GM12878 (cell line): Measurements from ENCODE around the gene PRMT2. TPM values are rescaled to one million over a fixed set of nuclear protein-coding genes. Genes with fewer than 3 reads are reported as not detected.
A peak's percentile ranks its signal among the peaks of the same experiment; 100 is the strongest.

Experiments
- BCL11A ChIP-seq: IDR thresholded peaks from 2 replicates; pipeline ENCODE4 v1.6.1; 2011; ENCODE audit warnings: low read depth, low read length
- CBX5 ChIP-seq: sonication (generic); IDR thresholded peaks from 2 replicates; pipeline ENCODE4 v1.6.1; 2016; ENCODE audit warnings: low read depth, moderate library complexity, mild to moderate bottlenecking, inconsistent platforms
- CREB1 ChIP-seq: IDR thresholded peaks from 2 replicates; pipeline ENCODE4 v1.6.1; 2012; ENCODE audit warnings: low read depth, mild to moderate bottlenecking, inconsistent platforms
- RBBP5 ChIP-seq: fragments of 200-600 bp; sonication (generic); conservative IDR thresholded peaks from 2 replicates; pipeline ENCODE4 v1.6.1; 2016
- SREBF2 ChIP-seq: IDR thresholded peaks from 2 replicates; pipeline ENCODE4 v1.6.1; 2012; ENCODE audit warnings: mild to moderate bottlenecking, low read length
- TBL1XR1 ChIP-seq: IDR thresholded peaks from 2 replicates; pipeline ENCODE4 v1.6.1; 2012; ENCODE audit warnings: low read depth, low read length, improper control_type of control experiment
- TCF12 ChIP-seq: IDR thresholded peaks from 2 replicates; pipeline ENCODE4 v1.6.1; 2011; ENCODE audit warnings: low read depth, mild to moderate bottlenecking, low read length
- TCF3 ChIP-seq: IDR thresholded peaks from 2 replicates; pipeline ENCODE4 v1.6.1; 2012; ENCODE audit warnings: low read depth, mild to moderate bottlenecking, low read length, borderline replicate concordance; ENCODE audit not compliant: insufficient read depth
- YBX1 ChIP-seq: fragments of 450-650 bp; IDR thresholded peaks from 2 replicates; pipeline ENCODE4 v1.6.1; 2016; ENCODE audit warnings: antibody characterized with exemption
- ZBED1 ChIP-seq: IDR thresholded peaks from 2 replicates; pipeline ENCODE4 v1.6.1; 2016; ENCODE audit warnings: borderline replicate concordance
- polyA plus RNA-seq, 11 experiments: library from polyadenylated mRNA; depleted of rRNA in 4 of 11; unstranded in 6 of 11; stranded (reverse) in 5 of 11; fragments of >200 nt; fragmentation: Nextera tagmentation in 4 of 11; fragmentation: Illumina TruSeq in 1 of 11; extraction: Ambion mirVana in 4 of 11; extraction: Trizol in 1 of 11; gene quantifications; 1 replicate in 1 of 11; 2 replicates in 10 of 11; pipeline versions ENCODE4 v1.2.1 to v1.2.3, GENCODE V29; 2011 to 2016; ENCODE audit warnings: inconsistent platforms in 2 of 11, missing spikeins in 2 of 11, low read depth in 1 of 11
- total RNA-seq, 4 experiments: library from RNA; depleted of rRNA in 3 of 4; stranded (reverse); fragments of >200 nt in 3 of 4; fragmentation: Illumina TruSeq in 1 of 4; extraction: Trizol in 1 of 4; gene quantifications; 2 replicates each; pipeline versions ENCODE4 v1.2.1 to v1.2.3, GENCODE V29; 2013 to 2021
- TF ChIP-seq, protein P1 (sequence below): fragments of 450-650 bp; IDR thresholded peaks from 2 replicates; pipeline ENCODE4 v1.6.1; 2017; ENCODE audit warnings: antibody characterized with exemption, mild to moderate bottlenecking, moderate library complexity
- TF ChIP-seq, protein P2 (sequence below): fragments of 450-650 bp; IDR thresholded peaks from 2 replicates; pipeline ENCODE4 v1.6.1; 2017; ENCODE audit warnings: mild to moderate bottlenecking, low read depth, inconsistent platforms; ENCODE audit not compliant: poor library complexity, severe bottlenecking
- TF ChIP-seq, protein P3 (sequence below): fragments of 150-350 bp; IDR thresholded peaks from 2 replicates; pipeline ENCODE4 v1.6.1; 2014; ENCODE audit warnings: mild to moderate bottlenecking, low read depth, low read length
- TF ChIP-seq, protein P4 (sequence below): fragments of 450-650 bp; formaldehyde crosslinking; IDR thresholded peaks from 2 replicates; pipeline ENCODE4 v1.4.0; 2020; ENCODE audit warnings: mild to moderate bottlenecking, moderate library complexity
- TF ChIP-seq, protein P5 (sequence below): fragments of 450-650 bp; conservative IDR thresholded peaks from 2 replicates; pipeline ENCODE4 v1.6.1; 2017; ENCODE audit warnings: mild to moderate bottlenecking, moderate library complexity
- TF ChIP-seq, protein P6 (sequence below): fragments of 450-650 bp; IDR thresholded peaks from 2 replicates; pipeline ENCODE4 v1.6.1; 2018; ENCODE audit warnings: borderline replicate concordance, mild to moderate bottlenecking; ENCODE audit not compliant: partially characterized antibody

PRMT2 gene
- total and polyA plus RNA-seq, 10 of the 15 experiments (the other 5 are each of a cell fraction or from before 2014, with no cell fraction given), result 16.1 to 48.6 (median 36.2) TPM

DNA sequence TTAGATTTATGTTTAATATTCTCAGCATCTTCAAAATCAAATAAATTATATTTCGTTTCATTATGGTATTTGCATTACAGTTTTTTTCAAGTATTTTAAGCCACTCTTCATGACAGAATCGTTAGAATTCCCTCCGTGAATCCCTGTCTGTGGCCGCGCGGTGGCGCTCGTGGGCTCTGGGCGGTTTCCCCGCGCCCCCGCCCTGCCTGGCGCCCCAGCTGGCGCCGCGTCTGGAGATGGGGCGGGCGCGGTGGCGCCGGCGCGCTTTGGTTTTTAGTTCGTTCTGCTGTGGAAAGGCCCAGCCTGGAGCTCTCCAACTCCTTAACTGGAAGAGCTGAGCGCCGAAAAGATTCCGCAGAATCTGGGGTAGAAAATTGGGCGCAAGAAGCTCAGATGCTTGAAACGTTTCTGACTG, 25.7 kb downstream of the PRMT2 start (continued):
- TF ChIP-seq, protein P1, sequence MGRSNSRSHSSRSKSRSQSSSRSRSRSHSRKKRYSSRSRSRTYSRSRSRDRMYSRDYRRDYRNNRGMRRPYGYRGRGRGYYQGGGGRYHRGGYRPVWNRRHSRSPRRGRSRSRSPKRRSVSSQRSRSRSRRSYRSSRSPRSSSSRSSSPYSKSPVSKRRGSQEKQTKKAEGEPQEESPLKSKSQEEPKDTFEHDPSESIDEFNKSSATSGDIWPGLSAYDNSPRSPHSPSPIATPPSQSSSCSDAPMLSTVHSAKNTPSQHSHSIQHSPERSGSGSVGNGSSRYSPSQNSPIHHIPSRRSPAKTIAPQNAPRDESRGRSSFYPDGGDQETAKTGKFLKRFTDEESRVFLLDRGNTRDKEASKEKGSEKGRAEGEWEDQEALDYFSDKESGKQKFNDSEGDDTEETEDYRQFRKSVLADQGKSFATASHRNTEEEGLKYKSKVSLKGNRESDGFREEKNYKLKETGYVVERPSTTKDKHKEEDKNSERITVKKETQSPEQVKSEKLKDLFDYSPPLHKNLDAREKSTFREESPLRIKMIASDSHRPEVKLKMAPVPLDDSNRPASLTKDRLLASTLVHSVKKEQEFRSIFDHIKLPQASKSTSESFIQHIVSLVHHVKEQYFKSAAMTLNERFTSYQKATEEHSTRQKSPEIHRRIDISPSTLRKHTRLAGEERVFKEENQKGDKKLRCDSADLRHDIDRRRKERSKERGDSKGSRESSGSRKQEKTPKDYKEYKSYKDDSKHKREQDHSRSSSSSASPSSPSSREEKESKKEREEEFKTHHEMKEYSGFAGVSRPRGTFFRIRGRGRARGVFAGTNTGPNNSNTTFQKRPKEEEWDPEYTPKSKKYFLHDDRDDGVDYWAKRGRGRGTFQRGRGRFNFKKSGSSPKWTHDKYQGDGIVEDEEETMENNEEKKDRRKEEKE, result no peak
- TF ChIP-seq SREBF2 (no peak), RBBP5 (no peak), TCF3 (peak; percentile 96), YBX1 (no peak), BCL11A (no peak), ZBED1 (no peak), TBL1XR1 (no peak), CBX5 (no peak), TCF12 (peak; percentile 79), CREB1 (no peak)
- TF ChIP-seq, protein P2, sequence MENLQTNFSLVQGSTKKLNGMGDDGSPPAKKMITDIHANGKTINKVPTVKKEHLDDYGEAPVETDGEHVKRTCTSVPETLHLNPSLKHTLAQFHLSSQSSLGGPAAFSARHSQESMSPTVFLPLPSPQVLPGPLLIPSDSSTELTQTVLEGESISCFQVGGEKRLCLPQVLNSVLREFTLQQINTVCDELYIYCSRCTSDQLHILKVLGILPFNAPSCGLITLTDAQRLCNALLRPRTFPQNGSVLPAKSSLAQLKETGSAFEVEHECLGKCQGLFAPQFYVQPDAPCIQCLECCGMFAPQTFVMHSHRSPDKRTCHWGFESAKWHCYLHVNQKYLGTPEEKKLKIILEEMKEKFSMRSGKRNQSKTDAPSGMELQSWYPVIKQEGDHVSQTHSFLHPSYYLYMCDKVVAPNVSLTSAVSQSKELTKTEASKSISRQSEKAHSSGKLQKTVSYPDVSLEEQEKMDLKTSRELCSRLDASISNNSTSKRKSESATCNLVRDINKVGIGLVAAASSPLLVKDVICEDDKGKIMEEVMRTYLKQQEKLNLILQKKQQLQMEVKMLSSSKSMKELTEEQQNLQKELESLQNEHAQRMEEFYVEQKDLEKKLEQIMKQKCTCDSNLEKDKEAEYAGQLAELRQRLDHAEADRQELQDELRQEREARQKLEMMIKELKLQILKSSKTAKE, result no peak
- TF ChIP-seq, protein P3, sequence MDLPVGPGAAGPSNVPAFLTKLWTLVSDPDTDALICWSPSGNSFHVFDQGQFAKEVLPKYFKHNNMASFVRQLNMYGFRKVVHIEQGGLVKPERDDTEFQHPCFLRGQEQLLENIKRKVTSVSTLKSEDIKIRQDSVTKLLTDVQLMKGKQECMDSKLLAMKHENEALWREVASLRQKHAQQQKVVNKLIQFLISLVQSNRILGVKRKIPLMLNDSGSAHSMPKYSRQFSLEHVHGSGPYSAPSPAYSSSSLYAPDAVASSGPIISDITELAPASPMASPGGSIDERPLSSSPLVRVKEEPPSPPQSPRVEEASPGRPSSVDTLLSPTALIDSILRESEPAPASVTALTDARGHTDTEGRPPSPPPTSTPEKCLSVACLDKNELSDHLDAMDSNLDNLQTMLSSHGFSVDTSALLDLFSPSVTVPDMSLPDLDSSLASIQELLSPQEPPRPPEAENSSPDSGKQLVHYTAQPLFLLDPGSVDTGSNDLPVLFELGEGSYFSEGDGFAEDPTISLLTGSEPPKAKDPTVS, result no peak
- TF ChIP-seq, protein P4, sequence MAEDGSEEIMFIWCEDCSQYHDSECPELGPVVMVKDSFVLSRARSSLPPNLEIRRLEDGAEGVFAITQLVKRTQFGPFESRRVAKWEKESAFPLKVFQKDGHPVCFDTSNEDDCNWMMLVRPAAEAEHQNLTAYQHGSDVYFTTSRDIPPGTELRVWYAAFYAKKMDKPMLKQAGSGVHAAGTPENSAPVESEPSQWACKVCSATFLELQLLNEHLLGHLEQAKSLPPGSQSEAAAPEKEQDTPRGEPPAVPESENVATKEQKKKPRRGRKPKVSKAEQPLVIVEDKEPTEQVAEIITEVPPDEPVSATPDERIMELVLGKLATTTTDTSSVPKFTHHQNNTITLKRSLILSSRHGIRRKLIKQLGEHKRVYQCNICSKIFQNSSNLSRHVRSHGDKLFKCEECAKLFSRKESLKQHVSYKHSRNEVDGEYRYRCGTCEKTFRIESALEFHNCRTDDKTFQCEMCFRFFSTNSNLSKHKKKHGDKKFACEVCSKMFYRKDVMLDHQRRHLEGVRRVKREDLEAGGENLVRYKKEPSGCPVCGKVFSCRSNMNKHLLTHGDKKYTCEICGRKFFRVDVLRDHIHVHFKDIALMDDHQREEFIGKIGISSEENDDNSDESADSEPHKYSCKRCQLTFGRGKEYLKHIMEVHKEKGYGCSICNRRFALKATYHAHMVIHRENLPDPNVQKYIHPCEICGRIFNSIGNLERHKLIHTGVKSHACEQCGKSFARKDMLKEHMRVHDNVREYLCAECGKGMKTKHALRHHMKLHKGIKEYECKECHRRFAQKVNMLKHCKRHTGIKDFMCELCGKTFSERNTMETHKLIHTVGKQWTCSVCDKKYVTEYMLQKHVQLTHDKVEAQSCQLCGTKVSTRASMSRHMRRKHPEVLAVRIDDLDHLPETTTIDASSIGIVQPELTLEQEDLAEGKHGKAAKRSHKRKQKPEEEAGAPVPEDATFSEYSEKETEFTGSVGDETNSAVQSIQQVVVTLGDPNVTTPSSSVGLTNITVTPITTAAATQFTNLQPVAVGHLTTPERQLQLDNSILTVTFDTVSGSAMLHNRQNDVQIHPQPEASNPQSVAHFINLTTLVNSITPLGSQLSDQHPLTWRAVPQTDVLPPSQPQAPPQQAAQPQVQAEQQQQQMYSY (CRISPR knock-in tag), result no peak
- TF ChIP-seq, protein P5, sequence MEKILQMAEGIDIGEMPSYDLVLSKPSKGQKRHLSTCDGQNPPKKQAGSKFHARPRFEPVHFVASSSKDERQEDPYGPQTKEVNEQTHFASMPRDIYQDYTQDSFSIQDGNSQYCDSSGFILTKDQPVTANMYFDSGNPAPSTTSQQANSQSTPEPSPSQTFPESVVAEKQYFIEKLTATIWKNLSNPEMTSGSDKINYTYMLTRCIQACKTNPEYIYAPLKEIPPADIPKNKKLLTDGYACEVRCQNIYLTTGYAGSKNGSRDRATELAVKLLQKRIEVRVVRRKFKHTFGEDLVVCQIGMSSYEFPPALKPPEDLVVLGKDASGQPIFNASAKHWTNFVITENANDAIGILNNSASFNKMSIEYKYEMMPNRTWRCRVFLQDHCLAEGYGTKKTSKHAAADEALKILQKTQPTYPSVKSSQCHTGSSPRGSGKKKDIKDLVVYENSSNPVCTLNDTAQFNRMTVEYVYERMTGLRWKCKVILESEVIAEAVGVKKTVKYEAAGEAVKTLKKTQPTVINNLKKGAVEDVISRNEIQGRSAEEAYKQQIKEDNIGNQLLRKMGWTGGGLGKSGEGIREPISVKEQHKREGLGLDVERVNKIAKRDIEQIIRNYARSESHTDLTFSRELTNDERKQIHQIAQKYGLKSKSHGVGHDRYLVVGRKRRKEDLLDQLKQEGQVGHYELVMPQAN, result 0 out of 2 replicates have a peak, but pooled peaks have one; percentile 25
- TF ChIP-seq, protein P6, sequence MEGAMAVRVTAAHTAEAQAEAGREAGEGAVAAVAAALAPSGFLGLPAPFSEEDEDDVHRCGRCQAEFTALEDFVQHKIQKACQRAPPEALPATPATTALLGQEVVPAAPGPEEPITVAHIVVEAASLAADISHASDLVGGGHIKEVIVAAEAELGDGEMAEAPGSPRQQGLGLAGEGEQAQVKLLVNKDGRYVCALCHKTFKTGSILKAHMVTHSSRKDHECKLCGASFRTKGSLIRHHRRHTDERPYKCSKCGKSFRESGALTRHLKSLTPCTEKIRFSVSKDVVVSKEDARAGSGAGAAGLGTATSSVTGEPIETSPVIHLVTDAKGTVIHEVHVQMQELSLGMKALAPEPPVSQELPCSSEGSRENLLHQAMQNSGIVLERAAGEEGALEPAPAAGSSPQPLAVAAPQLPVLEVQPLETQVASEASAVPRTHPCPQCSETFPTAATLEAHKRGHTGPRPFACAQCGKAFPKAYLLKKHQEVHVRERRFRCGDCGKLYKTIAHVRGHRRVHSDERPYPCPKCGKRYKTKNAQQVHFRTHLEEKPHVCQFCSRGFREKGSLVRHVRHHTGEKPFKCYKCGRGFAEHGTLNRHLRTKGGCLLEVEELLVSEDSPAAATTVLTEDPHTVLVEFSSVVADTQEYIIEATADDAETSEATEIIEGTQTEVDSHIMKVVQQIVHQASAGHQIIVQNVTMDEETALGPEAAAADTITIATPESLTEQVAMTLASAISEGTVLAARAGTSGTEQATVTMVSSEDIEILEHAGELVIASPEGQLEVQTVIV, result no peak
